Keratinocyte (primary cell): ENCODE results near the gene TRPC4AP. TPM values are rescaled to one million over a fixed set of nuclear protein-coding genes. Genes with fewer than 3 reads are reported as not detected.

Experiments
- DNase-seq: peaks from one replicate; pipeline ENCODE4 v3.0.0-alpha.2; 2011; ENCODE audit warnings: low read depth, missing footprints, low spot score
- FAIRE-seq: peaks from 2 replicates; lab custom pipeline; 2011; peaks lifted over from hg19 to GRCh38; lab: Jason Lieb, UNC
- H2AFZ ChIP-seq: 2 replicates; pipeline ENCODE4 v1.6.0; 2012; ENCODE audit warnings: low read length, control low read depth, inconsistent platforms; ENCODE audit not compliant: control insufficient read depth
- H3K27ac ChIP-seq: 2 replicates; pipeline ENCODE4 v1.5.1; 2011; ENCODE audit warnings: low read length; ENCODE audit not compliant: control insufficient read depth, insufficient read depth
- H3K27me3 ChIP-seq: 3 replicates; pipeline ENCODE4 v1.6.0; 2011; ENCODE audit warnings: low read length; ENCODE audit not compliant: control insufficient read depth, insufficient read depth; ENCODE audit errors: extremely low read depth
- H3K36me3 ChIP-seq, 2 experiments: 2 replicates in 1 of 2; 3 replicates in 1 of 2; pipeline ENCODE4 v1.5.1; 2011; ENCODE audit warnings: low read length in 2 of 2, mild to moderate bottlenecking in 1 of 2; ENCODE audit not compliant: control insufficient read depth in 2 of 2, insufficient read depth in 2 of 2; ENCODE audit errors: extremely low read depth in 1 of 2
- H3K4me1 ChIP-seq: 3 replicates; pipeline ENCODE4 v1.5.1; 2011; ENCODE audit warnings: low read length; ENCODE audit not compliant: control insufficient read depth, insufficient read depth; ENCODE audit errors: extremely low read depth
- H3K4me2 ChIP-seq: 3 replicates; pipeline ENCODE4 v1.6.0; 2011; ENCODE audit warnings: low read depth, low read length; ENCODE audit not compliant: control insufficient read depth, insufficient read depth; ENCODE audit errors: extremely low read depth
- H3K4me3 ChIP-seq, 3 experiments: fragments of 200-600 bp in 1 of 3; sonication (generic) in 1 of 3; 2 replicates in 2 of 3; 3 replicates in 1 of 3; pipeline ENCODE4 v1.5.1; 2011 to 2016; ENCODE audit warnings: low read length in 3 of 3, mild to moderate bottlenecking in 3 of 3, control low read depth in 2 of 3, inconsistent platforms in 1 of 3, low read depth in 1 of 3, mixed read lengths in 1 of 3, mixed run types in 1 of 3, moderate library complexity in 1 of 3; ENCODE audit not compliant: control insufficient read depth in 2 of 3, insufficient read depth in 2 of 3; ENCODE audit errors: extremely low read depth in 1 of 3
- H3K79me2 ChIP-seq: 2 replicates; pipeline ENCODE4 v1.6.0; 2012; ENCODE audit warnings: low read length; ENCODE audit not compliant: control insufficient read depth, insufficient read depth
- H3K9ac ChIP-seq: 3 replicates; pipeline ENCODE4 v1.6.0; 2011; ENCODE audit warnings: low read length; ENCODE audit not compliant: control insufficient read depth, insufficient read depth; ENCODE audit errors: extremely low read depth
- H3K9me1 ChIP-seq: 3 replicates; pipeline ENCODE4 v1.6.0; 2011; ENCODE audit warnings: low read length; ENCODE audit not compliant: control insufficient read depth, insufficient read depth; ENCODE audit errors: extremely low read depth
- H3K9me3 ChIP-seq: 2 replicates; pipeline ENCODE4 v1.5.1; 2012; ENCODE audit warnings: low read depth, low read length; ENCODE audit not compliant: control insufficient read depth
- H4K20me1 ChIP-seq: 3 replicates; pipeline ENCODE4 v1.6.0; 2011; ENCODE audit warnings: low read length; ENCODE audit not compliant: control insufficient read depth, insufficient read depth; ENCODE audit errors: extremely low read depth
- CTCF ChIP-seq, 3 experiments: IDR thresholded peaks in 1 of 3; conservative IDR thresholded peaks in 1 of 3; optimal IDR thresholded peaks in 1 of 3; 2 replicates in 2 of 3; 3 replicates in 1 of 3; pipeline versions ENCODE3 to v1.5.1; 2011; ENCODE audit warnings: low read length in 3 of 3, mild to moderate bottlenecking in 3 of 3, moderate library complexity in 2 of 3, control low read depth in 1 of 3, inconsistent platforms in 1 of 3; ENCODE audit not compliant: insufficient read depth in 2 of 3; ENCODE audit errors: extremely low read depth in 1 of 3
- EZH2 ChIP-seq: IDR thresholded peaks from one replicate; pipeline ENCODE4 v1.6.1; 2012; ENCODE audit warnings: inconsistent platforms, mild to moderate bottlenecking, low read length, moderate library complexity
- dilution Hi-C: fragments of 300-500 bp; cut with MboI; formaldehyde crosslinking; loops from one replicate; pipeline ENCODE4 v1.7.0; 2020; ENCODE audit warnings: low sequenced_read_pairs; ENCODE audit not compliant: extremely low pct_ligation_motif_present
- polyA plus RNA-seq, 5 experiments: library from polyadenylated mRNA; depleted of rRNA in 3 of 5; stranded (reverse) in 3 of 5; stranded (forward) in 1 of 5; unstranded in 1 of 5; fragments of >200 nt; gene quantifications; 1 replicate in 1 of 5; 2 replicates in 3 of 5; 3 replicates in 1 of 5; pipeline versions ENCODE4 v1.2.1 to v1.2.3, GENCODE V29; 2011 to 2012; ENCODE audit warnings: missing spikeins in 2 of 5, low read depth in 1 of 5, low replicate concordance in 1 of 5

The TRPC4AP gene
- polyA plus RNA-seq, 1 donor (not counting 4 experiments of a cell fraction or from before 2014, with no cell fraction given): 53.9 TPM

GRCh38 chr20:35027301-35027700, 65.3 kb downstream of the TRPC4AP start:
- Histone ChIP-seq H3K9me3 (no peaks in the 10 kb centered on the region), H2AFZ (no peak overlapping the region), H3K9ac (no peak overlapping the region), H3K36me3 (peaks cover 8 to 9% of the 10 kb centered on the region in 2 experiments), H3K4me1 (no peaks in the 10 kb centered on the region), H3K79me2 (no peaks in the 10 kb centered on the region), H3K4me2 (no peak overlapping the region), H3K27ac (no peak overlapping the region), H3K27me3 (no peaks in the 10 kb centered on the region), H3K4me3 (no peak overlapping the region), H3K9me1 (no peaks in the 10 kb centered on the region), H4K20me1 (no peaks in the 10 kb centered on the region)
- dilution Hi-C loops: no loop called here
- DNase-seq (no peak), FAIRE-seq (no peak)
- TF ChIP-seq EZH2 (no peak), CTCF (optimal IDR thresholded peaks at IDR 0.05 in 1 of 3, IDR thresholded peaks at IDR 0.05 in 1 of 3, conservative IDR thresholded peaks at IDR 0.05 in 1 of 3; ENCODE audit: extremely low read depth in 1 of 3, insufficient read depth in 2 of 3, low read length in 3 of 3) (no peak)

DNA sequence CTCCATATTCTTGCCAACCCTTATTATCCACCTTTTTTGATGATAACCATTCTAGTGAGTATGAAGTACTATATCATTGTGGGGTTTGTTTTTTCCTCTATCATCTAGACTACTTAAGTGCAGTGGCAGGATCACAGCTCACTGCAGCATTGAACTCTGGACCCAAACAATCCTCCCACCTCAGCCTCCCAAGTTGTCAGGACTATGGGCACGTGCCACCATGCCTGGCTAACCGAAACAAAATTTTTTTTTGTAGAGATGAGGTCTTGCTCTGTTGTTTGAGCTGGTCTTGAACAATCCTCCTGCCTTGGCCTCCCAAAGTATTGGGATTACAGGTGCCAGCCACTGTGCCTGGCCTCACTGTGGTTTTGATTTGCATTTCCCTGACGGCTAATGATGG, 67.5 kb downstream of the TRPC4AP start:
- no peak overlapping the region for H3K27ac ChIP-seq
- H3K36me3 ChIP-seq: peaks cover 16 to 22% of the 10 kb centered on the region in 2 experiments
- H3K27me3 ChIP-seq: no peaks in the 10 kb centered on the region
- no peaks in the 10 kb centered on the region for H3K9me1 ChIP-seq
- H3K4me1 ChIP-seq: no peaks in the 10 kb centered on the region
- no peak overlapping the region for H3K9ac ChIP-seq
- H3K4me2 ChIP-seq: no peak overlapping the region
- no peaks in the 10 kb centered on the region for H3K9me3 ChIP-seq
- H2AFZ ChIP-seq: no peak overlapping the region
- H3K4me3 ChIP-seq: no peak overlapping the region
- H4K20me1 ChIP-seq: no peaks in the 10 kb centered on the region
- dilution Hi-C loops: no loop called here
- DNase-seq (no peak), FAIRE-seq (no peak)
- TF ChIP-seq CTCF (optimal IDR thresholded peaks at IDR 0.05 in 1 of 3, IDR thresholded peaks at IDR 0.05 in 1 of 3, conservative IDR thresholded peaks at IDR 0.05 in 1 of 3; ENCODE audit: extremely low read depth in 1 of 3, insufficient read depth in 2 of 3, low read length in 3 of 3): no peak
- TF ChIP-seq EZH2: no peak
- H3K79me2 ChIP-seq: no peaks in the 10 kb centered on the region
